ENCODE results near the gene GPC3. TPM values are rescaled to one million over a fixed set of nuclear protein-coding genes. Genes with fewer than 3 reads are reported as not detected.

Gene GPC3

DNA sequence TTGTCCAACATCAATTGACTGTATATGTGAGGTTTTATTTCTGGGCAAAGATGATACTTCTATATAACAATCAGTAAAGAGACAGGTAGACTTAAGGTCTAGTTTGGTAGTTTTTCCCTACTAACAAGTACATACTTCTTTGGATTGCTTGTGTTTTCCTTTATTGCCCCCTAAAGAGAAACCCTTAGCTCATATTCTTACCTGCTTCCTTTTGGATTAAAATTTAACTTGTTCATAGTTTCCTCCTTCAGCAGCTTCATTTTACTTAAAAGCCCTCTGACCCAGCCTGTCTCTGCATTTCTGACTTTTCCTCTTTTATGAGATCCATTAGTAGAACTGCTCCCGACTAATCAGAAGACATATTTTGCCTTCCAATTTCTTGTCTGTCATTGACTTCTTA, 494.4 kb downstream of the GPC3 start:
- Histone ChIP-seq H2BK15ac (ENCODE audit: low read length) (no peak overlapping the region), H3K27me3 (ENCODE audit: control insufficient read depth in 3 of 3, insufficient read depth in 3 of 3, low read depth in 1 of 3, low read length in 3 of 3) (no peaks in the 10 kb centered on the region), H3K4me1 (ENCODE audit: control insufficient read depth in 2 of 2, insufficient read depth in 1 of 2, low read depth in 1 of 2, low read length in 2 of 2) (no peaks in the 10 kb centered on the region), H3K4me3 (ENCODE audit: low read length in 2 of 2) (no peak overlapping the region), H3K23ac (ENCODE audit: low read depth, low read length, poor library complexity) (no peak overlapping the region), H2BK5ac (ENCODE audit: low read length) (no peak overlapping the region), H2AFZ (ENCODE audit: low read length) (no peak overlapping the region), H2AK5ac (ENCODE audit: low read depth, low read length) (no peak overlapping the region), H3K18ac (ENCODE audit: low read length) (no peak overlapping the region), H3K4ac (ENCODE audit: low read length) (no peak overlapping the region), H4K91ac (ENCODE audit: low read depth, low read length, poor library complexity) (no peak overlapping the region), H3K36me3 (replicated peaks in 1 of 2; ENCODE audit: control insufficient read depth in 2 of 2, insufficient read depth in 2 of 2, low read length in 2 of 2) (no peaks in the 10 kb centered on the region), H2BK120ac (ENCODE audit: low read depth, low read length) (no peak overlapping the region), H3K9me3 (replicated peaks in 1 of 2; ENCODE audit: control insufficient read depth in 2 of 2, insufficient read depth in 1 of 2, low read depth in 1 of 2, low read length in 2 of 2) (no peaks in the 10 kb centered on the region), H3K27ac (replicated peaks; ENCODE audit: low read length) (no peak overlapping the region), H3K14ac (ENCODE audit: low read length) (no peak overlapping the region), H4K8ac (ENCODE audit: low read depth, low read length) (no peak overlapping the region), H3K79me1 (ENCODE audit: low read depth, low read length) (no peaks in the 10 kb centered on the region), H2BK12ac (ENCODE audit: low read length) (no peak overlapping the region), H3K9ac (ENCODE audit: low read depth, low read length, poor library complexity) (no peak overlapping the region), H3K4me2 (ENCODE audit: insufficient read depth, low read length, poor library complexity, severe bottlenecking) (no peak overlapping the region)
- no CpG with 5 or more reads among the region's 1 CpG for WGBS, 2 donors (ENCODE audit: extremely low coverage in 2 of 2, insufficient read length in 2 of 2, insufficient replicate concordance in 1 of 2)
- no peak for DNase-seq (ENCODE audit: low spot score)

Small RNAs within 50 kb of the gene (small RNA-seq; reads per million reads assigned to genes)
- not detected for gene RNU6-203P (ENCODE audit: insufficient read depth)
